ENCODE measurements around the gene ARMH4.

DNA sequence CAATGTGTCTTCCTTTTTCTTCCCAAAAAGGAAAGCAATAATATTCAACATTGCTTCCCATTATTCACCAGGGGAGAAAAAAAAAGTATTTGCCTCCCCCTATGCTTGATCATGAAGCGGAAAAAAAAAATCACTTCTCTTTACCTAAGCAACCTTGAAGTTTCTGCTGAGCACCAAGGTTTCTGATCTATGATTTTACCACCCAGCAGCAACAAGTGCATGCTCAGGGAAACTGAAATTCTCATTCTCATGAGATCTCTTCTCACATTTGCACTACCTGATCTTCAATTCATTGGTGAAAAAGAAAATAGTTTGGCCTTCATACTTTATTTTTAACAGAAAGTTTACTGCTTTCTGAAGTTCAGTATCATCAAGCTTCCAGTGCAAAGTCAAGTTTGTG lies 125.8 kb downstream of the ARMH4 start:
- TF ChIP-seq YY1 (IDR thresholded peaks at IDR 0.05; ENCODE audit: insufficient read depth, insufficient read length): no peak
- no peak for TF ChIP-seq ZNF274 (IDR thresholded peaks at IDR 0.05; ENCODE audit: low read depth, low read length)
- no peak for TF ChIP-seq SUZ12 (IDR thresholded peaks at IDR 0.05; ENCODE audit: extremely low read depth, insufficient read depth, insufficient read length)
